Stimulated activated CD8-positive, alpha-beta memory T cell treated with anti-CD3 and anti-CD28 coated beads, Interleukin-4, amount 100 ng/mL, for 24 hours (primary cell): Measurements from ENCODE around the gene C1GALT1C1.
"Not testable (repeated sequence)": the region's sequence is repeated elsewhere in the genome, so short reads cannot be mapped to it uniquely, and the experiment has no call there.

Experiments used
- DNase-seq: peaks from one replicate; pipeline ENCODE4 v3.0.0-alpha.2; 2020; ENCODE audit warnings: low read depth

The C1GALT1C1 gene

GRCh38 chrX:120629667-120630537 is at the start of gene C1GALT1C1:
C1GALT1C1 (minus strand) TSS chrX:120630054; CDS start chrX:120627166, 2,888 bp downstream.
- DNase-seq, result peak; percentile 84

- DNase-seq, result no peak
Measured at GRCh38 chrX:120677004-120677652, 47.3 kb upstream of the C1GALT1C1 start.

- no peak for DNase-seq
Measured at GRCh38 chrX:120672841-120673530, 43.1 kb upstream of the C1GALT1C1 start.

GRCh38 chrX:120672389-120672788 is 42.5 kb upstream of the C1GALT1C1 start:
- no peak for DNase-seq

- no peak for DNase-seq
Measured at GRCh38 chrX:120671963-120672362, 42.1 kb upstream of the C1GALT1C1 start.

- DNase-seq, result no peak
Measured at GRCh38 chrX:120668357-120668756, 38.5 kb upstream of the C1GALT1C1 start.

- DNase-seq, result not testable (repeated sequence)
Measured at GRCh38 chrX:120664535-120664934, 34.7 kb upstream of the C1GALT1C1 start.

- DNase-seq, result no peak
Measured at GRCh38 chrX:120664081-120664480, 34.2 kb upstream of the C1GALT1C1 start.

GRCh38 chrX:120662662-120663061 is 32.8 kb upstream of the C1GALT1C1 start:
- DNase-seq, result no peak

- no peak for DNase-seq
Measured at GRCh38 chrX:120660637-120661036, 30.8 kb upstream of the C1GALT1C1 start.

- no peak for DNase-seq
Measured at GRCh38 chrX:120653000-120653399, 23.1 kb upstream of the C1GALT1C1 start.

GRCh38 chrX:120652256-120652655 is 22.4 kb upstream of the C1GALT1C1 start:
- DNase-seq, result not testable (repeated sequence)

- DNase-seq, result no peak
Measured at GRCh38 chrX:120647127-120647526, 17.3 kb upstream of the C1GALT1C1 start.

- DNase-seq, result no peak
Measured at GRCh38 chrX:120642871-120643270, 13.0 kb upstream of the C1GALT1C1 start.

GRCh38 chrX:120638619-120639018 is 8.8 kb upstream of the C1GALT1C1 start:
- DNase-seq, result no peak

GRCh38 chrX:120625371-120625770 is 4.5 kb downstream of the C1GALT1C1 start:
- no peak for DNase-seq

- no peak for DNase-seq
Measured at GRCh38 chrX:120617996-120618630, 11.7 kb downstream of the C1GALT1C1 start.

- no peak for DNase-seq
Measured at GRCh38 chrX:120614816-120615215, 15.0 kb downstream of the C1GALT1C1 start.

GRCh38 chrX:120612086-120612485 is 17.8 kb downstream of the C1GALT1C1 start:
- no peak for DNase-seq

GRCh38 chrX:120604361-120604782 is 25.5 kb downstream of the C1GALT1C1 start:
- no peak for DNase-seq

- DNase-seq, result peak; percentile 55
Measured at GRCh38 chrX:120603707-120604360, 26.0 kb downstream of the C1GALT1C1 start, which contains the start of gene MCTS1. MCTS1 (plus strand) TSS chrX:120604101; CDS start chrX:120604237, 136 bp downstream.
